Activated CD4-positive, alpha-beta T cell treated with anti-CD3 and anti-CD28 coated beads, Interleukin-2, amount 50 U/mL, for 4 hours (primary cell): Measurements from ENCODE around the gene RANGAP1.

Experiments
- DNase-seq, 2 experiments: peaks; one replicate each; pipeline ENCODE4 v3.0.0-alpha.2; 2020

The RANGAP1 gene

GRCh38 chr22:41256254-41257253, 29.4 kb downstream of the RANGAP1 start:
- no peak for DNase-seq

- no peak for DNase-seq
These were observed 31.8 kb downstream of the RANGAP1 start for GRCh38 chr22:41254230-41254629.

- no peak for DNase-seq
These were observed 33.6 kb downstream of the RANGAP1 start for GRCh38 chr22:41252365-41252764.

GRCh38 chr22:41250127-41250526, 35.9 kb downstream of the RANGAP1 start:
- DNase-seq, result no peak

GRCh38 chr22:41249442-41249841, 36.5 kb downstream of the RANGAP1 start:
- no peak for DNase-seq

GRCh38 chr22:41248758-41249157, 37.2 kb downstream of the RANGAP1 start:
- DNase-seq, result no peak

- no peak for DNase-seq
These were observed 37.7 kb downstream of the RANGAP1 start for GRCh38 chr22:41248314-41248713.

GRCh38 chr22:41247703-41248102, 38.3 kb downstream of the RANGAP1 start:
- no peak for DNase-seq

GRCh38 chr22:41245917-41246499, 40.0 kb downstream of the RANGAP1 start:
- no peak for DNase-seq

- no peak for DNase-seq
These were observed 42.6 kb downstream of the RANGAP1 start for GRCh38 chr22:41243361-41243760.

GRCh38 chr22:41242396-41243117, 43.4 kb downstream of the RANGAP1 start:
- no peak for DNase-seq

GRCh38 chr22:41241133-41241676, 44.8 kb downstream of the RANGAP1 start:
- no peak for DNase-seq

- DNase-seq, result no peak
These were observed 45.4 kb downstream of the RANGAP1 start, which contains the start of gene CHADL for GRCh38 chr22:41240377-41241132. CHADL (minus strand) TSS chr22:41240931; CDS start chr22:41240881, 50 bp downstream.

- DNase-seq, result no peak
These were observed 46.4 kb downstream of the RANGAP1 start for GRCh38 chr22:41239443-41240128.

GRCh38 chr22:41238570-41239442, 47.2 kb downstream of the RANGAP1 start:
- DNase-seq, result no peak

- DNase-seq, result peak; percentile 74 to 77
These were observed 48.0 kb downstream of the RANGAP1 start for GRCh38 chr22:41237707-41238569.

- no peak for DNase-seq
These were observed 48.8 kb downstream of the RANGAP1 start for GRCh38 chr22:41237036-41237706.

GRCh38 chr22:41234815-41235695, 50.9 kb downstream of the RANGAP1 start:
- no peak for DNase-seq
